Heart left ventricle (tissue), 13 donors: ENCODE measurements around the gene PPM1L.

Experiments used
- POLR2A ChIP-seq, 2 donors: fragments of 450-650 bp; IDR thresholded peaks; one replicate each; pipeline ENCODE4 v1.6.1; 2017; ENCODE audit warnings: antibody characterized with exemption in 2 of 2, mild to moderate bottlenecking in 2 of 2, moderate library complexity in 2 of 2
- TF ChIP-seq, protein P1 (sequence below), 12 donors: fragments of 200-600 bp; sonication (generic) in 4 of 12; IDR thresholded peaks; one replicate each; pipeline versions ENCODE4 v1.5.0 to v1.8.0; 2018 to 2022; ENCODE audit warnings: antibody characterized with exemption in 12 of 12, mild to moderate bottlenecking in 5 of 12
- donor health status: ischemic (EF 13 %, LVEDD 7.1; RV severe dilation, severe dysfunction).
- donor health status: DM: no; HTN: yes; CAD: no.
- donor health status: DM: no; HTN: no; CAD: no.
- donor health status: ischemic (EF 25% LVEDD 6.9; RV normal size, moderate dysfunction).
- donor health status: ischemic (EF 25% LVEDD 5.7; RV mildly dilated, moderate dysfunction).
- donor health status: ischemic (EF 35%, LVEDD 5.7; RV mildly dilated, moderate dysfunction).
- donor health status: nonischemic (EF 11% LVEDD 7.7; RV severe dilation, severe dysfunction).
- donor health status: DM: yes; HTN: yes; CAD: no.
- donor health status: PGD.
- donor health status: ischemic (EF 29% LVEDD 5.4; RV normal size, mild dysfunction).
- donor health status: nonischemic (EF 23%, LVEDD 6.1; RV moderate dilation, normal function).

DNA sequence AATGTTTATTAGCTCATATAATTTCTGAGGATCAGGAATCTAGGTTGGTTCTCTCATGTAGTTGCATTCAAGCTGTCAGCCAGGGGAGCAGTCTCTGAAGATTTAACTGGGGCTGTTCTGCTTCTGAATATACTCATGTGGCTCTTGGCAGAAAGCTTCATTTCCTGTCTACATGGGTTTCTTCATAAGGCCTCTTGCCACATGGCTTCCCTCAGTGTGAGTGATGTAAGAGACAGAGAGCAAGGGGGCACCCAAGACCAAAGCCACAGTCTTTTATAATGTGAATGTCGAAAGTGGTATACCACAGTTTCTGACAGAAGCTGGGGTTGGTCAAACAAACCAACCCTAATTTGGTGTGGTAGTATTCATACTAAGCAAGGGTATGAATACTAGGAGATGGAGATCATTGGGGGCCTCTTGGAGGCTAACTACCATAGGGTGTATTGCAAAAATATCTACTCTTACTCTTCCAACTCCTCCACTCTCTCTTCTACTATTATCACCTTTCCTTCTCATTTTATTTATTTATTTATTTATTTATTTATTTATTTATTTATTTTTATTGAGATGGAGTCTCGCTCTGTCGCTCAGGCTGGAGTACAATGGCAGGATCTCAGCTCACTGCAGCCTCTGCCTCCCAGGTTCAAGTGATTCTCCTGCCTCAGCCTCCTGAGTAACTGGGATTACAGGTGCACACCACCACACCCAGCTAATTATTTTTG is 225.3 kb downstream of the PPM1L start:
- no peak for TF ChIP-seq POLR2A (IDR thresholded peaks at IDR 0.05)
- TF ChIP-seq, protein P1, sequence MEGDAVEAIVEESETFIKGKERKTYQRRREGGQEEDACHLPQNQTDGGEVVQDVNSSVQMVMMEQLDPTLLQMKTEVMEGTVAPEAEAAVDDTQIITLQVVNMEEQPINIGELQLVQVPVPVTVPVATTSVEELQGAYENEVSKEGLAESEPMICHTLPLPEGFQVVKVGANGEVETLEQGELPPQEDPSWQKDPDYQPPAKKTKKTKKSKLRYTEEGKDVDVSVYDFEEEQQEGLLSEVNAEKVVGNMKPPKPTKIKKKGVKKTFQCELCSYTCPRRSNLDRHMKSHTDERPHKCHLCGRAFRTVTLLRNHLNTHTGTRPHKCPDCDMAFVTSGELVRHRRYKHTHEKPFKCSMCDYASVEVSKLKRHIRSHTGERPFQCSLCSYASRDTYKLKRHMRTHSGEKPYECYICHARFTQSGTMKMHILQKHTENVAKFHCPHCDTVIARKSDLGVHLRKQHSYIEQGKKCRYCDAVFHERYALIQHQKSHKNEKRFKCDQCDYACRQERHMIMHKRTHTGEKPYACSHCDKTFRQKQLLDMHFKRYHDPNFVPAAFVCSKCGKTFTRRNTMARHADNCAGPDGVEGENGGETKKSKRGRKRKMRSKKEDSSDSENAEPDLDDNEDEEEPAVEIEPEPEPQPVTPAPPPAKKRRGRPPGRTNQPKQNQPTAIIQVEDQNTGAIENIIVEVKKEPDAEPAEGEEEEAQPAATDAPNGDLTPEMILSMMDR (IDR thresholded peaks at IDR 0.05) = no peak
